Measurements from ENCODE around the gene UHMK1. TPM values are rescaled to one million over a fixed set of nuclear protein-coding genes. Genes with fewer than 3 reads are reported as not detected.
"Not testable (repeated sequence)": the region's sequence is repeated elsewhere in the genome, so short reads cannot be mapped to it uniquely, and the experiment has no call there.

UHMK1 gene
- total RNA-seq, 2 donors from 2014 or later: 51.3 to 52.0 TPM

DNA sequence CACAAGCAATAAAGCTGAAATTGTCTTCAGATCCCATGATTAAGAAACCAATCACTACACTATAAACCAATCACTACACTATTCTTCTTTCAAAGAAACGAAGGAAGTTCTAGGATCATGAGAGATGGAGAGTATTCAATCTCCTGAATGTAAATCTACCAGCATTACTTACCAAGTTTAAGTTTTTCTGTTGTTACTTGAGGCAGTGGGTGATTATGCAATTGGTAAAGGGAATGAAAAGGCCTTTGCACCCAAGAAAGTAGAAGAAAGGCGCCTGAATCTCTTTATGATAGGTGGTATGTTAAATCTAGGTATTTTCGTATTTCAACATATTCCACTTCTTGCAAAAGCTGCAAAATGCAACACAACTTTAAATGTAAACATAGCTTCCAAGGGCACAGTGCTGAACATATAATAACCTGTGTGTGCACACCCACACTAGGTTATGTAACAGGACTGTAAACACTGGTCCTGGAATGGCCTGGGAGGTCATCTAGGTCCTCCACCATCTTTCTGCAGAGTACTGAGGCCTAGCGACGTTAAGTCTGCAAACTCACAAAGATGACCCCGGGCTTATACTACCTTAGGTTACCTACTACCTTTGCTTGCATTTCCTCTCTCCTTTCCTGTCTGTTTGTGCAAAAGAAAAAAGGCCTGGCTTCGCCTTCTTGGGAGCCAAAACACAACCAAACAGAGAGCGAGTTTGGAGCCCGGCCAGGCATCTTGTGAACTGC, 62.9 kb downstream of the UHMK1 start:
- ATAC-seq (peak; percentile 44), DNase-seq (no peak)

GRCh38 chr1:162561037-162561615, 63.5 kb downstream of the UHMK1 start:
- ATAC-seq (peak; percentile 85), DNase-seq (peak; percentile 99)
- intact Hi-C loops (cut with DNase I, micrococcal nuclease): no loop called here

More for the DNA sequence above, 62.9 kb downstream of the UHMK1 start:
- intact Hi-C loops (cut with DNase I, micrococcal nuclease): no loop called here

GRCh38 chr1:162561616-162562469, 64.2 kb downstream of the UHMK1 start, which contains the start of gene UAP1:
UAP1 (plus strand) TSS chr1:162561722; CDS start chr1:162566069, 4,347 bp downstream.
- DNase-seq: peak in 1 of 2 donors; percentile 46
- ATAC-seq: peak; percentile 38
- intact Hi-C loops (cut with DNase I, micrococcal nuclease): no loop called here

DNA sequence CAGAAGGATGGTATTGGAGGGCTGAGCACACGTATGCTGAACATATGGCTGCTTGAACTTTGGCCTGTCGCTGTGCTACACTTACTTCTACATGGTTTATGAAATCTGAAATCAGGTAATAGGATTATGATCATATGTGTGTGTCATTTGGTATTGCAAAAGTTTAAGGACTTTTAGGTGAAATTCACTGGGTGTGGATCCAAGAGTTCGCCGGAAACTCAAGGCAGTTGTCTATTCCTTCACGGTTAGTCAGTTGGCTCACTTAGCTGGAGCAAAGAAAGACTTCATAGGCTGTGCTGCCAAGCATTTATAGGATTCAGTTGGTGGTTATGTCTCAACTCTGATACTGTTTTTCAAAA, 64.8 kb downstream of the UHMK1 start:
- intact Hi-C loops (cut with DNase I, micrococcal nuclease): no loop called here
- ATAC-seq: peak; percentile 46
- peak; percentile 42 to 46 for DNase-seq

DNA sequence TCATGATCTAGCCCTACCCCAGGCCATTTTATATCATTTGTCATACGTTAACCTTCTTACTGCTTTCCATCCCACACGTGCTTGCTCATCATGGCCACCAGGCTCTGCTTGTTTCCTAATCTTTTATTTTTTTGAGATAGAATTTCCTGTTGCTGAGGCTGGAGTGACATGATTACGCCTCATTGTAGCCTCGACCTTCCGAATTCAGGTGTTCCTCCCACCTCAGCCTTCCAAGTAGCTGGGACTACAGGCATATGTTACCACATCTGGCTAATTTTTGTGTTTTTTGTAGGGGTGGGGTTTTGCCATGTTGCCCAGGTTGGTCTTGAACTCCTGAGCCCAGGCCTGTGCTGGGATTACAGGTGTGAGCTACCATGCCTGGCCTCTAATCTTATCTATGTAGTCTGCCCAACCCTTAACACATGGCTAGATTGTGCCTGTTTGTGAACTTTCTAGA, 67.2 kb downstream of the UHMK1 start:
- ATAC-seq (no peak), DNase-seq (no peak)
- intact Hi-C loops (cut with DNase I, micrococcal nuclease): no loop called here

DNA sequence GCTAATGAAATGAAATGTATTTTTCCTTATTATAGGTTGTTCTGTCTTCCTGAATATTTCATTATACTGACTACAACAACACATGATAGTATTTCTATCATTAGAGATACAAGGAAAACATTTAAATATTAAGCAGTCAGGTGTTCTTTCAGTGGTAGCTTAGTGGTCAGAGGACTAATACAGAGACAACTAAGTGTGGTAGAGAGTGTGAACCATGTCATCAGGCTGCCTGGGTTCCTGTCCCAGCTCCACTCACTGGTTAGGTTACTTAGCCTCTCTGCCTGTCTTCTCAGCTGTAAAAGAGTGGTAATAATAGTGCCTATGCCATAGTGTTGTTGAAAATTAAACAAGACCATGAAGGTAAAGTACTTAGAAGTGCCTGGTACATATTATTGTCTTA, 67.8 kb downstream of the UHMK1 start:
- no peak for DNase-seq
- intact Hi-C loops (cut with DNase I, micrococcal nuclease): no loop called here
- no peak for ATAC-seq

DNA sequence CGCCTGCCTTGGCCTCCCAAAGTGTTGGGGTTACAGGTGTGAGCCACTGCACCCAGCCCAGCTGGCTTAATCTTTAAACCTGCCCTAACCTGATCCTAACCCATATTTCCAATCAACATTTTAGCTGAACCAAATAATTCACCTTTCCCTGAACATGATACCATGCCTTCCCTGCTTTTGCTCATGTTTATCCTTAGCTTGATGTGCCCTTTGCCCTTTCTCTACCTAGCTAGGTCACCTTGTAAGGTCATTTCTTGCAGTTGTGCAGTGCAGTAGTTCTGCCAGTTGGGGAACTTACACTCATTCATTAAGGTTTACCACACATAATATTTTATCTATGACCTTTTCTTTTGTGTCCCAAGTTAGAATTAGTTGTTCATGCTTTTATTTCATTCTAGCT, 69.3 kb downstream of the UHMK1 start:
- DNase-seq: no peak
- intact Hi-C loops (cut with DNase I, micrococcal nuclease): no loop called here
- no peak for ATAC-seq

GRCh38 chr1:162568802-162569201, 71.2 kb downstream of the UHMK1 start:
- DNase-seq (no peak), ATAC-seq (peak; percentile 80)
- intact Hi-C loops (cut with DNase I, micrococcal nuclease): no loop called here

DNA sequence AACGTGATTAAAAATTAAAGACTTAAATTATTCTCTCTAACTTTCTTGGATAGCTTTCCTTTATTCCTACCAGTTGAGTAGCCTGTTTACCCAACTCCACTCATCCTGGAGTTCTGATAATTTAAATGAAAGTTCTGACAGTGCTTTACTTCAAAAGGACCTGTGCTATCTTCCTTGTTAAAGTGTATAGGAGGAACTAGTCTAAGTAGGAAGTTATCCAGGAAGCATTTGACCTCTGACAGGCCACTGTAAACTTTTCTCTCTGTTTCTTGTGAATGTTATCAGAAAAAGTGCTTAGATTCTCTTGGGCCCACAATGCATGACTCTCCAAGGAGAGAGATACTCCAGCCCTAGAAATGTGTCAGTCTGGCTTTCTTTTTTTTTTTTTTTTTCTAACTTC, 73.1 kb downstream of the UHMK1 start:
- DNase-seq (no peak), ATAC-seq (peak; percentile 65)
- intact Hi-C loops (cut with DNase I, micrococcal nuclease): no loop called here

DNA sequence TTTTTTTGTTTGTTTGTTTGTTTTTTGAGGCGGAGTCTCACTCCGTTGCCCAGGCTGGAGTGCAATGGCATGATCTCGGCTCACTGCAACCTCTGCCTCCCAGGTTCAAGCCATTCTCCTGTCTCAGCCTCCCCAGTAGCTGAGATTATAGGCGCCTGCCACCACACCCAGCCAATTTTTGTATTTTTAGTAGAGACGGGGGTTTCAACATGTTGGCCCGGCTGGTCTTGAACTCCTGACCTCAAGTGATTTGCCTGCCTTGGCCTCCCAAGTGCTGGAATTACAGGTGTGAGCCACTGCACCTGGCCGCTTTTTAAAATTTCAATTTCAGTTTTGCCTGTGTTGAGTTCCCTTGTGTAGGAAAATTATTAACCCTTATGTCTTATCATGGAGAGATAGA, 73.5 kb downstream of the UHMK1 start:
- DNase-seq; intact Hi-C loops (cut with DNase I, micrococcal nuclease): not testable (repeated sequence)
- ATAC-seq: peak; percentile 19

DNA sequence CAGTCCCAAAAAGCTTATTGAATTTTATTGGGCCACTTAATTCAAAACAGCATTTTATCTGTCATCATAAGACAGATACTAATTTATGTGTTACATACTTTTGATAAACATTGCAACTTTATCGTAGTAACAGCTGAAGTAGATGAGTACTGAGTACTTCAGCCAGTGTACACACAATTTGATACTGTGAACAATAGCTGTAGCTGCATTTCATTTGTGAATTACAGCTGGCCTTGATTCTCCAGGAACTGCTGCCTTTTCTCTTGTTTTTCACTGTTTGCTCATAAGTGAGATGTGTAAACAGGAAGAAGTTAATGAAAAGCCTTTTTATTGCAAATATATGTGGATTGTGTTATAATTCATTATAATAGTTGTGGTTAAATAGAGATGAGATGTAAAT, 74.1 kb downstream of the UHMK1 start:
- ATAC-seq: no peak
- intact Hi-C loops (cut with DNase I, micrococcal nuclease): no loop called here
- DNase-seq: no peak

DNA sequence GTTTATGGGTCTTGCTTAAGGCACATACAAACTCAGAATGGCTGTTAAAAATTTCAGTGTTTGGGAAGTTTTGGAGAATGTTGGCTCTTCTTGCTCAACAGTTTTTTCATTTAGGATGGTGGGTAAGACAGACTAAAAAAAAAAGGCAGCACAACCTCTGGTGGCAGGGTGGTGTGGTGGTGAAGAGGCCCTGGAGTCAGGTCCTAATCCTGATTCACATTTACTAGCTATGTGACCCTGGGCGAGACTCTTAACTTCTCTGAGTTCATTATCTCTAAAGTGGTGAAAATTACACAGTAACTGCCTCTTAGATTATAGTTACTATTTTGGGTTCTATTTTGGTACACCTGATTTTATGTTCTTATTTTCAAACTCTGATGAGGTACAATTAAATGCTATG, 75.5 kb downstream of the UHMK1 start:
- DNase-seq (no peak), ATAC-seq (no peak)
- intact Hi-C loops (cut with DNase I, micrococcal nuclease): no loop called here

DNA sequence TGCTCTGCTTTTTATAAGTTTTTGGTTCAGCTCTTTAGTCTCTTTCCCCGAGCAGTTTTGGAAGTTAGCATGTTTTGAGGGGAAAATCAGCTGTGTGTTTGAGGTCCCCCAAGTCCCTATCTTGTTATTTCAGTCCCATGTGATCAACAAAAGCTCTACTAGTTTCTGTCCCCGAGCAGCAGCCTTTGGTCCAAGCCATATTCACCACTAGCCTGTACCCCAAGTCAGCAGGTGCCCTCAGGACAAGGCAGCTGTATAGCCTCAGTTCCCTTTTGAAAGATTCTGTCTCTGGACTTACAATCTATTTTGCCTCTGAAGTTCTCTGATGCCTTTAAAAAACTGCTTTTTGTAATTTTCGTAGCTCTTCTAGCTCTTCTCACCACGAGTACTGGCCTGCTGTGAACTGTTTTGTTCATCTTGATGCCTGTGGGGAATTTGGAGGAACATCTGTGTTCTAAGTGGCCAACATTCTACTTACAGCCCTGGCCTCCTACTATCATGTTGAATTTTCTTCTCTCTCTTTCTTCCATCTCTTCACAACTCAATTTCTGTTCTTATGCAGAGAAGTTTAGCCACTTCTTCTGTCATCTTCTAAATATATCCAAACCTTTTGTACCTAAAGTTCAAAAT, 80.6 kb downstream of the UHMK1 start:
- no peak for DNase-seq
- ATAC-seq: no peak
- intact Hi-C loops (cut with DNase I, micrococcal nuclease): no loop called here

GRCh38 chr1:162578936-162579335, 81.3 kb downstream of the UHMK1 start:
- DNase-seq (no peak), ATAC-seq (no peak)
- intact Hi-C loops (cut with DNase I, micrococcal nuclease): no loop called here

Other genes with a start within 250 kb of the UHMK1 start
- gene SPATA46, start 121.0 kb upstream of the UHMK1 start, total RNA-seq: not detected
- gene C1orf226, start 116.1 kb upstream of the UHMK1 start, total RNA-seq: 10 to 100 TPM; 24.2 to 44.1 TPM
- gene SH2D1B, start 85.7 kb upstream of the UHMK1 start, total RNA-seq: 1 to 10 TPM in 1 of 2 donors, under 1 TPM in 1; 0.70 to 1.1 TPM
- gene UAP1, start 63.9 kb downstream of the UHMK1 start, total RNA-seq: 100 to 1,000 TPM; 117 to 132 TPM
- 10 to 100 TPM; 18.7 to 36.9 TPM for gene DDR2, start 134.6 kb downstream of the UHMK1 start, total RNA-seq

Measured in left colon (tissue), 2 donors.